HS-5 (cell line): Measurements from ENCODE around the gene RAD9A.

ENCODE experiments used
- DNase-seq: peaks from one replicate; pipeline ENCODE4 v3.0.0-alpha.2; 2012; ENCODE audit warnings: low read depth

Gene RAD9A

GRCh38 chr11:67441098-67441563 is 49.3 kb downstream of the RAD9A start:
- no peak for DNase-seq

GRCh38 chr11:67441731-67442351 is 50.1 kb downstream of the RAD9A start:
- no peak for DNase-seq

GRCh38 chr11:67442504-67443404 is 51.0 kb downstream of the RAD9A start:
- DNase-seq = no peak

- no peak for DNase-seq
Observed at GRCh38 chr11:67445515-67445914, 53.7 kb downstream of the RAD9A start.
